Hematopoietic multipotent progenitor cell (in vitro differentiated cells): ENCODE measurements around the gene ANAPC16. TPM values are rescaled to one million over a fixed set of nuclear protein-coding genes. Genes with fewer than 3 reads are reported as not detected.
"Not testable (repeated sequence)": the region's sequence is repeated elsewhere in the genome, so short reads cannot be mapped to it uniquely, and the experiment has no call there.

Experiments used
- DNase-seq, 3 donors: peaks; one replicate each; pipeline ENCODE4 v3.0.0-alpha.2; 2011 to 2015; ENCODE audit warnings: low read depth in 2 of 3, low spot score in 2 of 3
- small RNA-seq: library from RNA; depleted of rRNA; stranded (forward); fragments of <200 nt; gene quantifications from one replicate; pipeline ENCODE3, GENCODE V24; 2012
- total RNA-seq: library from RNA; depleted of rRNA; stranded (reverse); fragments of >200 nt; gene quantifications from one replicate; pipeline ENCODE4 v1.2.3, GENCODE V29; 2012

Gene ANAPC16
- total RNA-seq, 1 donor = 43.9 TPM

GRCh38 chr10:72277340-72277995, 61.7 kb downstream of the ANAPC16 start:
- DNase-seq = no peak

GRCh38 chr10:72277996-72278667, 62.3 kb downstream of the ANAPC16 start:
- DNase-seq = no peak

- no peak for DNase-seq
Measured at GRCh38 chr10:72278668-72279393, 63.0 kb downstream of the ANAPC16 start.

- not testable (repeated sequence) for DNase-seq
Measured at GRCh38 chr10:72279587-72279986, 63.8 kb downstream of the ANAPC16 start.

- DNase-seq = no peak
Measured at GRCh38 chr10:72283131-72283530, 67.3 kb downstream of the ANAPC16 start.

Small RNA genes lying within 50 kb of the gene (small RNA-seq; reads per million reads assigned to genes)
- not detected for gene RF00019
- gene RF00340 = not detected

Other genes starting within 250 kb of the ANAPC16 start
- gene SPOCK2, start 127.5 kb upstream of the ANAPC16 start, total RNA-seq = 31.0 TPM
- 11.0 TPM for gene ASCC1, start 264 bp downstream of the ANAPC16 start, total RNA-seq
- 322 TPM for gene DDIT4, start 57.9 kb downstream of the ANAPC16 start, total RNA-seq
- 34.7 TPM for gene DNAJB12, start 138.9 kb downstream of the ANAPC16 start, total RNA-seq